Measurements from ENCODE around the gene GPR32. TPM values are rescaled to one million over a fixed set of nuclear protein-coding genes. Genes with fewer than 3 reads are reported as not detected.

The GPR32 gene
- total and polyA plus RNA-seq, 10 of the 15 experiments (the other 5 are each of a cell fraction or from before 2014, with no cell fraction given) = not detected

GRCh38 chr19:50804420-50805272 lies 34.4 kb downstream of the GPR32 start:
- peak; percentile 91 for DNase-seq (ENCODE audit: low read depth, low spot score)
- Histone ChIP-seq H3K9me3 (replicated peaks; ENCODE audit: control insufficient read depth, insufficient read depth, low read length) (no peaks in the 10 kb centered on the region), H3K4me3 (peak overlapping the region; percentile 98), H2AFZ (ENCODE audit: control insufficient read depth, low read depth, low read length) (peak overlapping the region; percentile 89), H3K27ac (ENCODE audit: control insufficient read depth, insufficient read depth) (peak overlapping the region; percentile 97), H4K20me1 (ENCODE audit: control insufficient read depth, insufficient read depth) (peaks cover 6% of the 10 kb centered on the region; the same call in 1 of the 2 replicates), H3K36me3 (ENCODE audit: control insufficient read depth in 2 of 2, insufficient read depth in 2 of 2, low read length in 1 of 2) (peaks cover 6 to 14% of the 10 kb centered on the region in 2 experiments), H3K27me3 (replicated peaks in 1 of 2; ENCODE audit: control insufficient read depth in 2 of 2, insufficient read depth in 2 of 2, low read length in 1 of 2) (no peaks in the 10 kb centered on the region), H3K79me2 (ENCODE audit: control insufficient read depth, insufficient read depth, low read length) (peaks cover 42% of the 10 kb centered on the region), H3K4me2 (ENCODE audit: control insufficient read depth, insufficient read depth) (peak overlapping the region; percentile 98; the same call in 1 of the 2 replicates), H3K4me1 (ENCODE audit: control insufficient read depth, insufficient read depth, low read length) (peaks cover 7% of the 10 kb centered on the region), H3K9ac (ENCODE audit: control insufficient read depth, insufficient read depth, low read length) (peak overlapping the region; percentile 92)
- SMC1A ChIA-PET (ENCODE audit: uncharacterized antibody, unreplicated experiment) = interaction anchor here (0.8 to 3.3 kb wide), 6 partner anchors 10 to 390 kb away, joined by 3 to 13 read pairs (median 4); no protein-coding TSS in a partner anchor
- no TSS peak for BruUV-seq (replicated peaks)
- in situ Hi-C loops (cut with MboI) = no loop called here
- CTCF ChIA-PET = interaction anchor here (0.8 to 1.8 kb wide), 5 partner anchors 10 to 117 kb away, joined by 3 to 8 read pairs (median 5); no protein-coding TSS in a partner anchor
- POLR2A ChIA-PET = interaction anchor here (0.6 to 1.3 kb wide), 5 partner anchors 12 to 16 kb away, joined by 3 to 19 read pairs (median 3); no protein-coding TSS in a partner anchor
- ATAC-seq = peak; percentile 95
- FAIRE-seq = peak; percentile 91
- under 1% methylated on average over 62 of the region's 62 CpGs for WGBS (ENCODE audit: insufficient coverage, insufficient replicate concordance, low lambda C conversion rate, missing lambda C conversion rate)
- intact Hi-C loops (cut with micrococcal nuclease; ENCODE audit: unreplicated experiment) = loop anchor here (1.0 to 2.0 kb wide), 2 partner anchors 13 to 92 kb away; no protein-coding TSS in a partner anchor
- RAD21 ChIA-PET (ENCODE audit: unreplicated experiment) = interaction anchor here (0.7 to 1.4 kb wide), 6 partner anchors 15 to 447 kb away, joined by 3 to 4 read pairs (median 4); no protein-coding TSS in a partner anchor
- peak; percentile 100 for TF ChIP-seq STAT1 (conservative IDR thresholded peaks at IDR 0.05)
- TF ChIP-seq NFYB (IDR thresholded peaks at IDR 0.05; ENCODE audit: insufficient read depth, low read depth, low read length) = no peak
- TF ChIP-seq BCLAF1 (IDR thresholded peaks at IDR 0.05) = no peak
- TF ChIP-seq IRF4 (IDR thresholded peaks at IDR 0.05; ENCODE audit: low read depth, low read length) = peak; percentile 53; the same call in 1 of the 2 replicates
- peak; percentile 79; the same call in 1 of the 2 replicates for TF ChIP-seq HSF1 (IDR thresholded peaks at IDR 0.05; ENCODE audit: low read depth, low read length)
- TF ChIP-seq ZBTB33 (IDR thresholded peaks at IDR 0.05) = peak; percentile 96
- no peak for TF ChIP-seq ZNF24 (IDR thresholded peaks at IDR 0.05)
- peak; percentile 93 for TF ChIP-seq MXI1 (IDR thresholded peaks at IDR 0.05; ENCODE audit: low read depth, low read length)
- TF ChIP-seq EZH2 (IDR thresholded peaks at IDR 0.05; ENCODE audit: borderline replicate concordance, control insufficient read depth, low read depth, low read length) = no peak
- TF ChIP-seq ZNF687 (IDR thresholded peaks at IDR 0.05) = peak; percentile 82

Data from GM12878 (cell line).